Large intestine (tissue), 3 donors: ENCODE data around the gene GHITM. TPM values are rescaled to one million over a fixed set of nuclear protein-coding genes. Genes with fewer than 3 reads are reported as not detected.
"Not testable (repeated sequence)": the region's sequence is repeated elsewhere in the genome, so short reads cannot be mapped to it uniquely, and the experiment has no call there.

ENCODE experiments used
- DNase-seq, 2 donors: peaks; one replicate each; pipeline versions ENCODE4 v3.0.0 to v3.0.0-alpha.2; 2013
- H3K27ac ChIP-seq: one replicate; pipeline ENCODE4 v1.5.1; 2013; ENCODE audit warnings: low read length
- H3K27me3 ChIP-seq: 2 replicates; pipeline ENCODE4 v1.6.1; 2013; ENCODE audit warnings: low read length; ENCODE audit not compliant: control insufficient read depth, insufficient read depth
- H3K36me3 ChIP-seq: 2 replicates; pipeline ENCODE4 v1.6.1; 2013; ENCODE audit warnings: low read length; ENCODE audit not compliant: control insufficient read depth, insufficient read depth
- H3K4me1 ChIP-seq: one replicate; pipeline ENCODE4 v1.6.1; 2013; ENCODE audit warnings: low read length; ENCODE audit not compliant: control insufficient read depth, insufficient read depth
- H3K4me3 ChIP-seq: one replicate; pipeline ENCODE4 v1.5.1; 2013; ENCODE audit warnings: low read length
- H3K9me3 ChIP-seq: one replicate; pipeline ENCODE4 v1.6.1; 2013; ENCODE audit warnings: mild to moderate bottlenecking, low read depth, low read length, moderate library complexity; ENCODE audit not compliant: control insufficient read depth
- WGBS: methylation state at CpG from one replicate; pipeline ENCODE4 v1.1.5; 2013; ENCODE audit warnings: low lambda C conversion rate; ENCODE audit not compliant: insufficient coverage; 5-methylcytosine and 5-hydroxymethylcytosine counted together
- polyA plus RNA-seq: library from polyadenylated mRNA; unstranded; fragments of 120-200 nt; gene quantifications from one replicate; pipeline ENCODE4 v1.2.1, GENCODE V29; 2013

GHITM gene
- polyA plus RNA-seq, 1 donor: 135 TPM

- DNase-seq: no peak
- H3K27ac ChIP-seq: no peak overlapping the region
- H3K4me3 ChIP-seq: no peak overlapping the region
- H3K36me3 ChIP-seq: no peaks in the 10 kb centered on the region
- WGBS: no CpG with 5 or more reads among the region's 13 CpGs
- no peaks in the 10 kb centered on the region for H3K27me3 ChIP-seq
- no peaks in the 10 kb centered on the region for H3K9me3 ChIP-seq
- no peaks in the 10 kb centered on the region for H3K4me1 ChIP-seq
Observed at GRCh38 chr10:84114088-84114667, 25.1 kb upstream of the GHITM start.

GRCh38 chr10:84117204-84117603 is 22.1 kb upstream of the GHITM start:
- DNase-seq, H3K27ac ChIP-seq, H3K9me3 ChIP-seq, H3K27me3 ChIP-seq, H3K36me3 ChIP-seq, H3K4me1 ChIP-seq, H3K4me3 ChIP-seq: not testable (repeated sequence)
- 95% methylated on average over 2 of the region's 2 CpGs for WGBS

- Histone ChIP-seq H3K9me3 (no peaks in the 10 kb centered on the region), H3K36me3 (no peaks in the 10 kb centered on the region), H3K4me3 (no peak overlapping the region), H3K27ac (no peak overlapping the region), H3K4me1 (no peaks in the 10 kb centered on the region), H3K27me3 (no peaks in the 10 kb centered on the region)
- DNase-seq: no peak
- WGBS: 50% methylated on average over 1 of the region's 2 CpGs
Observed at GRCh38 chr10:84117686-84118394, 21.5 kb upstream of the GHITM start.

GRCh38 chr10:84118395-84119006 is 20.8 kb upstream of the GHITM start:
- no peak overlapping the region for H3K27ac ChIP-seq
- no peaks in the 10 kb centered on the region for H3K36me3 ChIP-seq
- no peak overlapping the region for H3K4me3 ChIP-seq
- WGBS: 94% methylated on average over 8 of the region's 12 CpGs
- H3K4me1 ChIP-seq: no peaks in the 10 kb centered on the region
- DNase-seq: no peak
- no peaks in the 10 kb centered on the region for H3K27me3 ChIP-seq
- H3K9me3 ChIP-seq: no peaks in the 10 kb centered on the region

- no CpG with 5 or more reads among the region's 1 CpG for WGBS
- Histone ChIP-seq H3K27me3 (no peaks in the 10 kb centered on the region), H3K27ac (no peak overlapping the region), H3K4me1 (no peaks in the 10 kb centered on the region), H3K4me3 (no peak overlapping the region), H3K9me3 (peaks cover 3% of the 10 kb centered on the region), H3K36me3 (no peaks in the 10 kb centered on the region)
- DNase-seq: no peak
Observed at GRCh38 chr10:84123362-84123761, 15.9 kb upstream of the GHITM start.

- not testable (repeated sequence) for DNase-seq, H3K36me3 ChIP-seq, H3K27ac ChIP-seq, H3K27me3 ChIP-seq, H3K4me1 ChIP-seq, H3K4me3 ChIP-seq, H3K9me3 ChIP-seq
- WGBS: 100% methylated on average over 1 of the region's 10 CpGs
Observed at GRCh38 chr10:84125910-84126784, 13.2 kb upstream of the GHITM start.

GRCh38 chr10:84126785-84127167 is 12.5 kb upstream of the GHITM start:
- no peaks in the 10 kb centered on the region for H3K4me1 ChIP-seq
- no CpG with 5 or more reads among the region's 1 CpG for WGBS

GRCh38 chr10:84135836-84136235 is 3.5 kb upstream of the GHITM start:
- no peak overlapping the region for H3K4me3 ChIP-seq
- H3K27me3 ChIP-seq: no peaks in the 10 kb centered on the region
- DNase-seq: peak; percentile 73 to 87
- H3K4me1 ChIP-seq: peaks cover 38% of the 10 kb centered on the region
- no CpG with 5 or more reads among the region's 2 CpGs for WGBS
- no peaks in the 10 kb centered on the region for H3K36me3 ChIP-seq
- H3K27ac ChIP-seq: peak overlapping the region; percentile 82
- H3K9me3 ChIP-seq: no peaks in the 10 kb centered on the region

More at GRCh38 chr10:84126785-84127167, 12.5 kb upstream of the GHITM start:
- no peaks in the 10 kb centered on the region for H3K27me3 ChIP-seq
- no peak overlapping the region for H3K27ac ChIP-seq
- no peak overlapping the region for H3K4me3 ChIP-seq
- H3K9me3 ChIP-seq: peaks cover 3% of the 10 kb centered on the region
- DNase-seq: no peak
- H3K36me3 ChIP-seq: no peaks in the 10 kb centered on the region

- DNase-seq: peak in 1 of 2 donors; percentile 60
- peaks cover 6% of the 10 kb centered on the region for H3K36me3 ChIP-seq
- no peak overlapping the region for H3K4me3 ChIP-seq
- H3K4me1 ChIP-seq: peaks cover 44% of the 10 kb centered on the region
- H3K27ac ChIP-seq: peak overlapping the region; percentile 86
- H3K27me3 ChIP-seq: no peaks in the 10 kb centered on the region
- H3K9me3 ChIP-seq: no peaks in the 10 kb centered on the region
- 40% methylated on average over 1 of the region's 2 CpGs for WGBS
Observed at GRCh38 chr10:84137811-84138210, 1.5 kb upstream of the GHITM start.

GRCh38 chr10:84138478-84139125 is 707 bp upstream of the GHITM start:
- H3K9me3 ChIP-seq: no peaks in the 10 kb centered on the region
- DNase-seq: peak in 1 of 2 donors; percentile 54

More at GRCh38 chr10:84138478-84139125, 707 bp upstream of the GHITM start:
- Histone ChIP-seq H3K27me3 (no peaks in the 10 kb centered on the region), H3K4me1 (peaks cover 44% of the 10 kb centered on the region), H3K4me3 (peak overlapping the region; percentile 62), H3K36me3 (peaks cover 13% of the 10 kb centered on the region), H3K27ac (peak overlapping the region; percentile 86)
- WGBS: no CpG with 5 or more reads among the region's 20 CpGs
